Measurements from ENCODE around the gene TRIP10. TPM values are rescaled to one million over a fixed set of nuclear protein-coding genes. Genes with fewer than 3 reads are reported as not detected.
"Not testable (repeated sequence)": the region's sequence is repeated elsewhere in the genome, so short reads cannot be mapped to it uniquely, and the experiment has no call there.

The TRIP10 gene
- total and polyA plus RNA-seq, 4 donors, result 3.4 to 9.9 (median 7.4) TPM

DNA sequence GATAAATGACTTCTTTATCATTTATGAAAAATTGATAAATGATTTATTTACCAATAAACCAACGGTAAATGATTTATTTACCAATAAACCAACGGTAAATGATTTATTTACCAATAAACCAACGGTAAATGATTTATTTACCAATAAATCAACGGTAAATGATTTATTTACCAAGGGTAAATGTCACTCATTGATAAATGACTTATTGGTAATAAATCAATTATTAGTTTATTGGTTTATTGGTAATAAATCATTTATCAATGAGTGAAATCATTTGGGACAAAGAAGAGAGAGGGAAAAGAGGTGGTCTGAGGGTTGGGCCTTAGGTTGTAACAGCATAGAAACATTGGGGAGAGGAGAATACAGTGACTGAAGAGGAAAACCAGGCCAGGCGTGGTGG lies 54.5 kb downstream of the TRIP10 start (continued):
- TF ChIP-seq, protein P1, sequence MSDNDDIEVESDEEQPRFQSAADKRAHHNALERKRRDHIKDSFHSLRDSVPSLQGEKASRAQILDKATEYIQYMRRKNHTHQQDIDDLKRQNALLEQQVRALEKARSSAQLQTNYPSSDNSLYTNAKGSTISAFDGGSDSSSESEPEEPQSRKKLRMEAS (IDR thresholded peaks at IDR 0.05), result no peak
- TF ChIP-seq, protein P2, sequence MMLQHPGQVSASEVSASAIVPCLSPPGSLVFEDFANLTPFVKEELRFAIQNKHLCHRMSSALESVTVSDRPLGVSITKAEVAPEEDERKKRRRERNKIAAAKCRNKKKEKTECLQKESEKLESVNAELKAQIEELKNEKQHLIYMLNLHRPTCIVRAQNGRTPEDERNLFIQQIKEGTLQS (IDR thresholded peaks at IDR 0.05), result no peak
- no peak for TF ChIP-seq TAF1 (conservative IDR thresholded peaks at IDR 0.05)
- TF ChIP-seq, protein P3, sequence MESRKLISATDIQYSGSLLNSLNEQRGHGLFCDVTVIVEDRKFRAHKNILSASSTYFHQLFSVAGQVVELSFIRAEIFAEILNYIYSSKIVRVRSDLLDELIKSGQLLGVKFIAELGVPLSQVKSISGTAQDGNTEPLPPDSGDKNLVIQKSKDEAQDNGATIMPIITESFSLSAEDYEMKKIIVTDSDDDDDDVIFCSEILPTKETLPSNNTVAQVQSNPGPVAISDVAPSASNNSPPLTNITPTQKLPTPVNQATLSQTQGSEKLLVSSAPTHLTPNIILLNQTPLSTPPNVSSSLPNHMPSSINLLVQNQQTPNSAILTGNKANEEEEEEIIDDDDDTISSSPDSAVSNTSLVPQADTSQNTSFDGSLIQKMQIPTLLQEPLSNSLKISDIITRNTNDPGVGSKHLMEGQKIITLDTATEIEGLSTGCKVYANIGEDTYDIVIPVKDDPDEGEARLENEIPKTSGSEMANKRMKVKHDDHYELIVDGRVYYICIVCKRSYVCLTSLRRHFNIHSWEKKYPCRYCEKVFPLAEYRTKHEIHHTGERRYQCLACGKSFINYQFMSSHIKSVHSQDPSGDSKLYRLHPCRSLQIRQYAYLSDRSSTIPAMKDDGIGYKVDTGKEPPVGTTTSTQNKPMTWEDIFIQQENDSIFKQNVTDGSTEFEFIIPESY (IDR thresholded peaks at IDR 0.05), result no peak

DNA sequence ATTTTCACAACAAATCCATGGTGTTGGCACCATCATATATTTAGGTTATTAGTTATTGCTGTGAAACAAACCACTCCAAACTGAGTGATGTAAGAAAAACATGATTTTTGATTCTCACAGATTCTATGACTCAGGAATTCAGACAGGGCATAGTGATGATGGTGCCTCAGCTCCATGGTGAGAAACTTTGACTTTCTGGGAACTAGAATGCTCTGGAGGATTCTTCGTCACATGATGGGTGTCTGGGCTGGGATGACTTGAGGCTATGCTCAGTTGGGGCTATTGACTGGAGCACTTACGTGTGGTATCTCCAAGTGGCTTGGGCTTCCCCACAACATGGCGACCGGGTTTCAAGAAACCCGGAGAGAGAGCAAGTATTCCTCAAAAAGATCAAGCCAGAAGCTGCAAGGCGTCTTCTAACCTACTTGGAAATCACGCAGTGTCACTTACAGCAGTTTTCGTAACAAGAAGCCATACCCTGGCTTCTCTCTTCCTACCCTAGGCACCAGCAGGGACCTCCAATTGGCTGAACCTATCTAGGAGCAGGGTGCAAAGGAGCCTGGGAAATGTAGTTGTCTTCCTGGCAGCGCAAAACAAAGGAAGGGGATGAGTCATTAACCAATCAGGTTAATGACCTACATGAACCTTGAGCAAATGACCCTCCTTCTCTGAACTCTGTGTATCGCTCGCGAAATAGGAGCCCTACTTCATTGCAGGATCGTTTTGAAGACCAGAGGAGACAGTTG lies 55.4 kb downstream of the TRIP10 start:
- no peak overlapping the region for H3K27ac ChIP-seq (ENCODE audit: low read depth in 1 of 2, low read length in 2 of 2)

DNA sequence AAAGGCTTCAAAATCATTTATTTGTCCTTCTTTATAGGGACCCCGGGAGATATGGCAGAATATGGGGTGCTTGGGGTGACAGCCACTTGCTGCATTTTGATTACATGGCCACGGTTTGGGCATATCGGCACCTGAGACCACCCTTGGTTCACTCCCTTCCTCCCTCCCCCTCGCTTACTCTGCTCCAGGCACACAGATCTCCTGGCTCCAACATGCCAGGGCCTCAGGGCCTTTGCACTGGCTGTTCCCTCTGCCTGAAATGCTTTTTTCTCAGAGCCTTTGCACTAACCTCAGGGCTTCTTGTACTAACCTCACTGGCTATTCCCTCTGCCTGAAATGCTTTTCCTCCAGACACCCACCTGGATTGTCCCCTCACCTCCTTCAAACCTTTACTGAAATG lies 56.8 kb downstream of the TRIP10 start:
- TF ChIP-seq HNF4A (conservative IDR thresholded peaks at IDR 0.05) (no peak), FOXA1 (IDR thresholded peaks at IDR 0.05) (no peak)
- TF ChIP-seq, protein P2 (IDR thresholded peaks at IDR 0.05), result no peak
- Histone ChIP-seq H3K4me3 (ENCODE audit: low read depth in 1 of 3, low read length in 3 of 3) (no peak overlapping the region), H3K27me3 (ENCODE audit: control insufficient read depth in 4 of 4, insufficient read depth in 4 of 4, low read length in 3 of 4) (peaks cover 0 to 2% (median 0%) of the 10 kb centered on the region in 4 donors), H3K36me3 (ENCODE audit: control insufficient read depth in 4 of 4, insufficient read depth in 3 of 4, low read depth in 1 of 4, low read length in 3 of 4) (no peaks in the 10 kb centered on the region), H3K9me3 (ENCODE audit: control insufficient read depth in 4 of 4, low read length in 3 of 4) (peaks cover 0 to 3% (median under 1%) of the 10 kb centered on the region in 4 donors), H3K9ac (ENCODE audit: low read depth in 1 of 2, low read length in 2 of 2) (no peak overlapping the region), H3K4me1 (ENCODE audit: control insufficient read depth in 4 of 4, insufficient read depth in 4 of 4, low read length in 3 of 4) (peaks cover 0 to 3% (median under 1%) of the 10 kb centered on the region in 4 donors), H3K27ac (ENCODE audit: low read depth in 1 of 2, low read length in 2 of 2) (no peak overlapping the region)
- 85% methylated on average over 4 of the region's 4 CpGs for WGBS
- DNase-seq (ENCODE audit: low spot score), result no peak

More for the DNA sequence above, 55.4 kb downstream of the TRIP10 start:
- no peaks in the 10 kb centered on the region for H3K36me3 ChIP-seq (ENCODE audit: control insufficient read depth in 4 of 4, insufficient read depth in 3 of 4, low read depth in 1 of 4, low read length in 3 of 4)
- H3K27me3 ChIP-seq (ENCODE audit: control insufficient read depth in 4 of 4, insufficient read depth in 4 of 4, low read length in 3 of 4), result peaks cover 0 to 2% (median 0%) of the 10 kb centered on the region in 4 donors
- H3K9ac ChIP-seq (ENCODE audit: low read depth in 1 of 2, low read length in 2 of 2), result no peak overlapping the region
- TF ChIP-seq EGR1 (IDR thresholded peaks at IDR 0.05; ENCODE audit: low read depth in 2 of 2), result no peak
- no peaks in the 10 kb centered on the region for H3K4me1 ChIP-seq (ENCODE audit: control insufficient read depth in 4 of 4, insufficient read depth in 4 of 4, low read length in 3 of 4)
- H3K4me3 ChIP-seq (ENCODE audit: low read depth in 1 of 3, low read length in 3 of 3), result no peak overlapping the region
- DNase-seq (ENCODE audit: low spot score), result no peak
- peaks cover 0 to 3% (median under 1%) of the 10 kb centered on the region in 4 donors for H3K9me3 ChIP-seq (ENCODE audit: control insufficient read depth in 4 of 4, low read length in 3 of 4)
- 66% methylated on average over 13 of the region's 13 CpGs for WGBS

DNA sequence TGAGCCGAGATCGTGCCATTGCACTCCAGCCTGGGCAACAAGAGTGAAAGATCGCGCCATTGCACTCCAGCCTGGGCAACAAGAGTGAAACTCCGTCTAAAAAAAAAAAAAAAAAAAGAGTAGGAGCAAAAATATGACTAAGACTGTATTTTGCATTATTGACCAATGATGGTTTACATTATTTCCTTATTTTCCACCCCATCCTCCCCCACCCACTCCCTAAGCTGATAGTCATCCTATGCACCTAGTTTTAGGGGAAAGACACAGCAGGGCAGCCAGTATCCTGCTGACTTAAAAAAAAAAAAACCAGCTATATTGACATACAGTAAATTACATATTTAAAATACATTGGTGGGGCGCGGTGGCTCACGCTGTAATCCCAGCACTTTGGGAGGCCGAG lies 58.2 kb downstream of the TRIP10 start:
- WGBS, result 82% methylated on average over 9 of the region's 9 CpGs
- TF ChIP-seq, protein P4, sequence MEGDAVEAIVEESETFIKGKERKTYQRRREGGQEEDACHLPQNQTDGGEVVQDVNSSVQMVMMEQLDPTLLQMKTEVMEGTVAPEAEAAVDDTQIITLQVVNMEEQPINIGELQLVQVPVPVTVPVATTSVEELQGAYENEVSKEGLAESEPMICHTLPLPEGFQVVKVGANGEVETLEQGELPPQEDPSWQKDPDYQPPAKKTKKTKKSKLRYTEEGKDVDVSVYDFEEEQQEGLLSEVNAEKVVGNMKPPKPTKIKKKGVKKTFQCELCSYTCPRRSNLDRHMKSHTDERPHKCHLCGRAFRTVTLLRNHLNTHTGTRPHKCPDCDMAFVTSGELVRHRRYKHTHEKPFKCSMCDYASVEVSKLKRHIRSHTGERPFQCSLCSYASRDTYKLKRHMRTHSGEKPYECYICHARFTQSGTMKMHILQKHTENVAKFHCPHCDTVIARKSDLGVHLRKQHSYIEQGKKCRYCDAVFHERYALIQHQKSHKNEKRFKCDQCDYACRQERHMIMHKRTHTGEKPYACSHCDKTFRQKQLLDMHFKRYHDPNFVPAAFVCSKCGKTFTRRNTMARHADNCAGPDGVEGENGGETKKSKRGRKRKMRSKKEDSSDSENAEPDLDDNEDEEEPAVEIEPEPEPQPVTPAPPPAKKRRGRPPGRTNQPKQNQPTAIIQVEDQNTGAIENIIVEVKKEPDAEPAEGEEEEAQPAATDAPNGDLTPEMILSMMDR (IDR thresholded peaks at IDR 0.05; ENCODE audit: low read depth, low read length, missing input control), result no peak
- TF ChIP-seq SP1 (IDR thresholded peaks at IDR 0.05), result no peak
- no peak for TF ChIP-seq NR2F2 (IDR thresholded peaks at IDR 0.05)
- no peaks in the 10 kb centered on the region for H3K36me3 ChIP-seq (ENCODE audit: control insufficient read depth in 4 of 4, insufficient read depth in 3 of 4, low read depth in 1 of 4, low read length in 3 of 4)

DNA sequence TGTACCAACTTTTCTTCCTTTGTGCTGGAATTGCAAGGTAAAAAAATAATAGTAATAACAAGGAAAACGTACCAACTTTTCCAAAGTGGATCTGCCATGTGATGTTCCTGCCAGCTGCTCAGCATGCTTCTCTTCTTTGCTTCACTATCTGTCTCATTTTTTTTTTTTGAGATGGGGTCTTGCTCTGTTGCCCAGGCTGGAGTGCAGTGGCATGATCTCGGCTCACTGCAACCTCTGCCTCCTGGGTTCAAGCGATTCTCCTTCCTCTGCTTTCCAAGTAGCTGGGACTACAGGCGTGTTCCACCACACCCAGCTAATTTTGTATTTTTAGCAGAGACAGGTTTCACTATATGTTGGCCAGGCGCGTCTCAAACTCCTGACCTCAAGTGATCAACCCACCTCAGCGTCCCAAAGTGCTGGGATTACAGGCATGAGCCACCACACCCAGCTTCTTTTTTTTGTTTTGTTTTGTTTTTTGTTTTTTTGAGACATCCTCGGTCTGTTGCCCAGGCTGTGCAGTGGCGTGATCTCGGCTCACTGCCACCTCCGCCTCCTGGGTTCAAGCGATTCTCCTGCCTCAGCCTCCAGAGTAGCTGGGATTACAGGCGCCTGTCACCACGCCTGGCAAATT lies 60.8 kb downstream of the TRIP10 start:
- WGBS, result 74% methylated on average over 14 of the region's 14 CpGs
- H3K27me3 ChIP-seq (ENCODE audit: control insufficient read depth in 4 of 4, insufficient read depth in 4 of 4, low read length in 3 of 4); H3K9ac ChIP-seq (ENCODE audit: low read depth in 1 of 2, low read length in 2 of 2); H3K4me1 ChIP-seq (ENCODE audit: control insufficient read depth in 4 of 4, insufficient read depth in 4 of 4, low read length in 3 of 4); DNase-seq (ENCODE audit: low spot score); H3K36me3 ChIP-seq (ENCODE audit: control insufficient read depth in 4 of 4, insufficient read depth in 3 of 4, low read depth in 1 of 4, low read length in 3 of 4); H3K27ac ChIP-seq (ENCODE audit: low read depth in 1 of 2, low read length in 2 of 2); H3K4me3 ChIP-seq (ENCODE audit: low read depth in 1 of 3, low read length in 3 of 3); H3K9me3 ChIP-seq (ENCODE audit: control insufficient read depth in 4 of 4, low read length in 3 of 4): not testable (repeated sequence)

More for the DNA sequence above, 58.2 kb downstream of the TRIP10 start:
- Histone ChIP-seq H3K9ac (ENCODE audit: low read depth in 1 of 2, low read length in 2 of 2) (no peak overlapping the region), H3K27ac (ENCODE audit: low read depth in 1 of 2, low read length in 2 of 2) (no peak overlapping the region), H3K4me3 (ENCODE audit: low read depth in 1 of 3, low read length in 3 of 3) (no peak overlapping the region), H3K27me3 (ENCODE audit: control insufficient read depth in 4 of 4, insufficient read depth in 4 of 4, low read length in 3 of 4) (no peaks in the 10 kb centered on the region), H3K9me3 (ENCODE audit: control insufficient read depth in 4 of 4, low read length in 3 of 4) (peaks cover 0 to 3% (median under 1%) of the 10 kb centered on the region in 4 donors), H3K4me1 (ENCODE audit: control insufficient read depth in 4 of 4, insufficient read depth in 4 of 4, low read length in 3 of 4) (peaks cover 0 to 7% (median 4%) of the 10 kb centered on the region in 4 donors)
- DNase-seq (ENCODE audit: low spot score), result no peak
